Measurements from ENCODE around the gene CRYL1. TPM values are rescaled to one million over a fixed set of nuclear protein-coding genes. Genes with fewer than 3 reads are reported as not detected.

The CRYL1 gene
- total RNA-seq, 1 experiment from 2014 or later: 6.7 TPM

- H3K4me1 ChIP-seq: no peaks in the 10 kb centered on the region
- TF ChIP-seq CTCF (IDR thresholded peaks at IDR 0.05; ENCODE audit: insufficient read depth in 1 of 2, low read depth in 1 of 2, low read length in 1 of 2, severe bottlenecking in 1 of 2, unreplicated experiment in 1 of 2): no peak
- H3K4me1 Mint-ChIP-seq (ENCODE audit: low read depth, unreplicated experiment): no peaks in the 10 kb centered on the region
These were observed 133.8 kb downstream of the CRYL1 start for GRCh38 chr13:20391597-20392452.

GRCh38 chr13:20390526-20391175 lies 135.0 kb downstream of the CRYL1 start:
- H3K4me1 Mint-ChIP-seq (ENCODE audit: low read depth, unreplicated experiment): no peaks in the 10 kb centered on the region
- TF ChIP-seq CTCF (IDR thresholded peaks at IDR 0.05; ENCODE audit: insufficient read depth in 1 of 2, low read depth in 1 of 2, low read length in 1 of 2, severe bottlenecking in 1 of 2, unreplicated experiment in 1 of 2): no peak
- no peak for DNase-seq
- ChIA-PET CTCF (no interaction called here), POLR2A (no interaction called here)
- H3K36me3 Mint-ChIP-seq (ENCODE audit: insufficient read depth, unreplicated experiment): no peaks in the 10 kb centered on the region
- no peak overlapping the region for H3K27ac Mint-ChIP-seq (ENCODE audit: unreplicated experiment)
- no peaks in the 10 kb centered on the region for H3K27me3 Mint-ChIP-seq (ENCODE audit: insufficient read depth, unreplicated experiment)
- no peaks in the 10 kb centered on the region for H3K9me3 Mint-ChIP-seq (ENCODE audit: unreplicated experiment)
- H3K27me3 ChIP-seq (replicated peaks; ENCODE audit: control insufficient read depth, insufficient read depth, low read length): no peaks in the 10 kb centered on the region
- no peak overlapping the region for H3K4me3 ChIP-seq (ENCODE audit: low read depth, low read length)
- H3K36me3 ChIP-seq (ENCODE audit: control insufficient read depth, insufficient read depth, low read length): no peaks in the 10 kb centered on the region
- peaks cover 17% of the 10 kb centered on the region for H3K9me3 ChIP-seq
- no TSS peak for BruUV-seq (replicated peaks)
- no peaks in the 10 kb centered on the region for H3K4me1 ChIP-seq
- no peak overlapping the region for H3K4me3 Mint-ChIP-seq (ENCODE audit: unreplicated experiment)
- intact Hi-C loops (cut with micrococcal nuclease; ENCODE audit: unreplicated experiment): no loop called here

More at GRCh38 chr13:20391597-20392452, 133.8 kb downstream of the CRYL1 start:
- DNase-seq: peak; percentile 43 to 62
- Histone ChIP-seq H3K9me3 (peaks cover 17% of the 10 kb centered on the region), H3K36me3 (ENCODE audit: control insufficient read depth, insufficient read depth, low read length) (no peaks in the 10 kb centered on the region), H3K27me3 (replicated peaks; ENCODE audit: control insufficient read depth, insufficient read depth, low read length) (no peaks in the 10 kb centered on the region), H3K4me3 (ENCODE audit: low read depth, low read length) (no peak overlapping the region)
- H3K9me3 Mint-ChIP-seq (ENCODE audit: unreplicated experiment): peaks cover 7% of the 10 kb centered on the region
- no peaks in the 10 kb centered on the region for H3K27me3 Mint-ChIP-seq (ENCODE audit: insufficient read depth, unreplicated experiment)
- H3K4me3 Mint-ChIP-seq (ENCODE audit: unreplicated experiment): no peak overlapping the region
- ChIA-PET POLR2A (no interaction called here), CTCF (no interaction called here)
- BruUV-seq (replicated peaks): no TSS peak
- no peak overlapping the region for H3K27ac Mint-ChIP-seq (ENCODE audit: unreplicated experiment)
- intact Hi-C loops (cut with micrococcal nuclease; ENCODE audit: unreplicated experiment): no loop called here
- H3K36me3 Mint-ChIP-seq (ENCODE audit: insufficient read depth, unreplicated experiment): no peaks in the 10 kb centered on the region

GRCh38 chr13:20389696-20390525 lies 135.7 kb downstream of the CRYL1 start:
- Histone ChIP-seq H3K4me3 (ENCODE audit: low read depth, low read length) (no peak overlapping the region), H3K4me1 (no peaks in the 10 kb centered on the region), H3K36me3 (ENCODE audit: control insufficient read depth, insufficient read depth, low read length) (no peaks in the 10 kb centered on the region), H3K9me3 (peaks cover 17% of the 10 kb centered on the region), H3K27me3 (replicated peaks; ENCODE audit: control insufficient read depth, insufficient read depth, low read length) (no peaks in the 10 kb centered on the region)
- Mint-ChIP-seq H3K4me3 (ENCODE audit: unreplicated experiment) (no peak overlapping the region), H3K9me3 (ENCODE audit: unreplicated experiment) (no peaks in the 10 kb centered on the region), H3K27ac (ENCODE audit: unreplicated experiment) (no peak overlapping the region), H3K27me3 (ENCODE audit: insufficient read depth, unreplicated experiment) (no peaks in the 10 kb centered on the region), H3K4me1 (ENCODE audit: low read depth, unreplicated experiment) (no peaks in the 10 kb centered on the region), H3K36me3 (ENCODE audit: insufficient read depth, unreplicated experiment) (no peaks in the 10 kb centered on the region)
- intact Hi-C loops (cut with micrococcal nuclease; ENCODE audit: unreplicated experiment): no loop called here
- TF ChIP-seq CTCF (IDR thresholded peaks at IDR 0.05; ENCODE audit: insufficient read depth in 1 of 2, low read depth in 1 of 2, low read length in 1 of 2, severe bottlenecking in 1 of 2, unreplicated experiment in 1 of 2): no peak
- ChIA-PET POLR2A (no interaction called here), CTCF (no interaction called here)
- no TSS peak for BruUV-seq (replicated peaks)
- DNase-seq: no peak

Data from Caco-2 (cell line).